Neural crest cell (in vitro differentiated cells): Measurements from ENCODE around the gene CLEC16A. TPM values are rescaled to one million over a fixed set of nuclear protein-coding genes. Genes with fewer than 3 reads are reported as not detected.

Experiments used
- DNase-seq: peaks from one replicate; pipeline ENCODE4 v3.0.0; 2021; ENCODE audit warnings: low read depth, mixed read lengths, low spot score
- H3K27ac Mint-ChIP-seq: one replicate; pipeline ENCODE4 v1.8.0; 2021; ENCODE audit warnings: mild to moderate bottlenecking, mixed read lengths; ENCODE audit not compliant: unreplicated experiment
- H3K27me3 Mint-ChIP-seq: 2 replicates; pipeline ENCODE4 v1.8.0; 2021; ENCODE audit warnings: low read depth, mild to moderate bottlenecking, mixed read lengths
- H3K36me3 Mint-ChIP-seq: 2 replicates; pipeline ENCODE4 v1.8.0; 2021; ENCODE audit warnings: low read depth, mild to moderate bottlenecking, mixed read lengths
- H3K4me1 Mint-ChIP-seq: 2 replicates; pipeline ENCODE4 v1.8.0; 2021; ENCODE audit warnings: mixed read lengths
- H3K4me3 Mint-ChIP-seq: one replicate; pipeline ENCODE4 v1.8.0; 2021; ENCODE audit warnings: mild to moderate bottlenecking, mixed read lengths
- H3K9me3 Mint-ChIP-seq: 2 replicates; pipeline ENCODE4 v1.8.0; 2021; ENCODE audit warnings: mixed read lengths
- total RNA-seq: library from RNA; stranded (reverse); gene quantifications from 2 replicates; pipeline ENCODE4 v1.2.1, GENCODE V29; 2021
- TF ChIP-seq, protein P1 (sequence below): fragments of 200-600 bp; sonication (generic); conservative IDR thresholded peaks from 2 replicates; pipeline ENCODE4 v1.5.0; 2021; ENCODE audit warnings: antibody characterized with exemption, mild to moderate bottlenecking

The CLEC16A gene
- total RNA-seq, 1 donor from 2014 or later: 21.3 TPM

GRCh38 chr16:10951026-10951425 is 6.7 kb downstream of the CLEC16A start:
- H3K27ac Mint-ChIP-seq: no peak overlapping the region
- TF ChIP-seq, protein P1, sequence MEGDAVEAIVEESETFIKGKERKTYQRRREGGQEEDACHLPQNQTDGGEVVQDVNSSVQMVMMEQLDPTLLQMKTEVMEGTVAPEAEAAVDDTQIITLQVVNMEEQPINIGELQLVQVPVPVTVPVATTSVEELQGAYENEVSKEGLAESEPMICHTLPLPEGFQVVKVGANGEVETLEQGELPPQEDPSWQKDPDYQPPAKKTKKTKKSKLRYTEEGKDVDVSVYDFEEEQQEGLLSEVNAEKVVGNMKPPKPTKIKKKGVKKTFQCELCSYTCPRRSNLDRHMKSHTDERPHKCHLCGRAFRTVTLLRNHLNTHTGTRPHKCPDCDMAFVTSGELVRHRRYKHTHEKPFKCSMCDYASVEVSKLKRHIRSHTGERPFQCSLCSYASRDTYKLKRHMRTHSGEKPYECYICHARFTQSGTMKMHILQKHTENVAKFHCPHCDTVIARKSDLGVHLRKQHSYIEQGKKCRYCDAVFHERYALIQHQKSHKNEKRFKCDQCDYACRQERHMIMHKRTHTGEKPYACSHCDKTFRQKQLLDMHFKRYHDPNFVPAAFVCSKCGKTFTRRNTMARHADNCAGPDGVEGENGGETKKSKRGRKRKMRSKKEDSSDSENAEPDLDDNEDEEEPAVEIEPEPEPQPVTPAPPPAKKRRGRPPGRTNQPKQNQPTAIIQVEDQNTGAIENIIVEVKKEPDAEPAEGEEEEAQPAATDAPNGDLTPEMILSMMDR: no peak
- H3K9me3 Mint-ChIP-seq: no peaks in the 10 kb centered on the region
- no peak overlapping the region for H3K4me3 Mint-ChIP-seq
- peaks cover 8% of the 10 kb centered on the region for H3K4me1 Mint-ChIP-seq
- H3K27me3 Mint-ChIP-seq: no peaks in the 10 kb centered on the region
- H3K36me3 Mint-ChIP-seq: no peaks in the 10 kb centered on the region
- DNase-seq: no peak

DNA sequence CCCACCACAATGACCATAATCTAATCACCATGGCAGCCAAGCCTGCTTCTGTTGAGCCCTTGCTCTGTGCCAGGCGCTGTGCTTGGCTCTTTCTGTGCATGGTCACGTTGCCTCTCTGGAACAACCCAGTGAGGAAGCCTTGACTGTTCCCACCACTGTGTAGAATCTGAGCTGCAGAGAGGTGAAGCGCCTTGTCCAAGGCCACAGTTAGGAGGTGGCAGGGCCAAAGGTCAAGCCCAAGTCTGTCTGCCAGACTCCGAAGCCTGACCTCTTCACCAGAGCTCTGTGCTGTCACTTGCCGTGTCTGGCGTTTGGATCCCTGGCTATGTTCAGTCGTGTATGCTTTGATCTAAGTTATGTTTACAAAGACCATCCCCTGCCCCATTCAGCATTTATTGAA is 10.5 kb downstream of the CLEC16A start:
- TF ChIP-seq, protein P1: no peak
- no peaks in the 10 kb centered on the region for H3K27me3 Mint-ChIP-seq
- peaks cover 4% of the 10 kb centered on the region for H3K4me1 Mint-ChIP-seq
- no peak overlapping the region for H3K4me3 Mint-ChIP-seq
- H3K9me3 Mint-ChIP-seq: no peaks in the 10 kb centered on the region
- H3K36me3 Mint-ChIP-seq: no peaks in the 10 kb centered on the region
- no peak overlapping the region for H3K27ac Mint-ChIP-seq
- no peak for DNase-seq

- no peak overlapping the region for H3K4me3 Mint-ChIP-seq
- no peak for DNase-seq
- no peaks in the 10 kb centered on the region for H3K36me3 Mint-ChIP-seq
- TF ChIP-seq, protein P1: no peak
- H3K27me3 Mint-ChIP-seq: no peaks in the 10 kb centered on the region
- no peak overlapping the region for H3K27ac Mint-ChIP-seq
- peaks cover 4% of the 10 kb centered on the region for H3K4me1 Mint-ChIP-seq
- H3K9me3 Mint-ChIP-seq: no peaks in the 10 kb centered on the region
Measured at GRCh38 chr16:10957771-10958482, 13.6 kb downstream of the CLEC16A start.

DNA sequence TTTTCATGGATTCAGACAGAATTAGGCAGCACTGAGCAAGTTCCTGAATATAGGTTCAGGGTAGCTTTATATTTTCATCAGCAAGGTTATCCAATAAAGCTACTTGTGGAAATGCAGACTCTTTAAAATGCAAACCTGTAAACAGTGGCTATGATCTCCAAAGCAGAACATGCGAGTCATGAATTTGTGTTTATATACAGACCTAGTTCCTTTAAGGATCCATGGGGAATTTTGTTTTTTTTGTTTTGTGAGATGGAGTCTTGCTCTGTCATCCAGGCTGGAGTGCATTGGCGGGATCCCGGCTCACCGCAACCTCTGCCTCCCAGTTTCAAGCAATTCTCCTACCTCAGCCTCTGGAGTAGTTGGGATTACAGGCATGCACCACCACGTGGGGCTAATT is 14.8 kb downstream of the CLEC16A start:
- H3K36me3 Mint-ChIP-seq: no peaks in the 10 kb centered on the region
- no peak overlapping the region for H3K4me3 Mint-ChIP-seq
- TF ChIP-seq, protein P1: no peak
- DNase-seq: no peak
- H3K4me1 Mint-ChIP-seq: peaks cover 8% of the 10 kb centered on the region
- no peaks in the 10 kb centered on the region for H3K27me3 Mint-ChIP-seq
- H3K27ac Mint-ChIP-seq: no peak overlapping the region
- H3K9me3 Mint-ChIP-seq: no peaks in the 10 kb centered on the region

- TF ChIP-seq, protein P1: no peak
- H3K27me3 Mint-ChIP-seq: no peaks in the 10 kb centered on the region
- peaks cover 7% of the 10 kb centered on the region for H3K4me1 Mint-ChIP-seq
- H3K36me3 Mint-ChIP-seq: peaks cover 2% of the 10 kb centered on the region
- no peak for DNase-seq
- H3K9me3 Mint-ChIP-seq: no peaks in the 10 kb centered on the region
- no peak overlapping the region for H3K27ac Mint-ChIP-seq
- H3K4me3 Mint-ChIP-seq: no peak overlapping the region
Measured at GRCh38 chr16:10961231-10961630, 16.9 kb downstream of the CLEC16A start.
